ENCODE measurements around the gene ADAM8. TPM values are rescaled to one million over a fixed set of nuclear protein-coding genes. Genes with fewer than 3 reads are reported as not detected.
A peak's percentile ranks its signal among the peaks of the same experiment; 100 is the strongest.

The ADAM8 gene
- 10 to 100 TPM in 1 of 4 donors, 1 to 10 TPM in 3; 2.7 to 11.3 (median 6.4) TPM for total RNA-seq

DNA sequence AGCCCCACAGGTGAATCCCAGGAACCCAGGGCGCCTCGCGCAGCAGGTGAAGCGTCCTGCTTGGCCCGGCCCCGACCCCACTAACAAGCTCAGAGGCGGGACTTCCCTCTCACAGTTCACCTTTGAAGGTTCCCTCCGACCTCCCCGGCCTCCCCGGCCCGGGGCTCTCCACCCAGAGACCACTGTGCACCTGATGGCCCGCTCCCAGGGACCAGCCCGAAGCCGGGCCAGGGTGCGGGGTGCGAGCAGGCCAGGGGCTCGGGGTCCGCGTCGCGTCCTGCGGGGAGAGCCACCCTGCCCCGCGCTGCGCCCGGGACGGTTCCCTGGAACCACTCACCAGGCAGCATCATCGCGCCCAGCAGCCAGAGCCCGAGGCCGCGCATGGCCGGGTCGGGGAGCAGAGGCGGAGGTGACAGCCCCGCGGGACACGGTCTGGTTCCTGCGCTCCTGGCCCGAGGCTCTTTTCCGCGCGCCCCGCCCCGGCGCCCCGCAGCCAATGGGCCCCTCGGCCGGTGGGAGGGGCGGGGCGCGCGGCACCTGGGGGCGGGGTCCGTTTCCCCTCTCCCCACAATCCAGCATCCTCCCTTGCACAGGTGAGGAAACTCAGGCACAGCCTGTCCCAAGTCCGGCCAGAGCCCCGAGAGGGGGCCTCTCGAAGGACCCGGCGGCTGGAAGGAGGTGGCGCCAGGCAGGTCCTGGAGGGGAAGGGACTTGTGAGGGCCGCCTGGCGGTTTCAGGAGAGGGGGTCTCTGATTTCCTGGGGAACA is at the start of gene ADAM8:
TSS of gene ADAM8 (minus strand) at position 434 of the 767 bp plus-strand sequence. CDS start at position 383, 51 bp downstream.
- TF ChIP-seq, protein P1, sequence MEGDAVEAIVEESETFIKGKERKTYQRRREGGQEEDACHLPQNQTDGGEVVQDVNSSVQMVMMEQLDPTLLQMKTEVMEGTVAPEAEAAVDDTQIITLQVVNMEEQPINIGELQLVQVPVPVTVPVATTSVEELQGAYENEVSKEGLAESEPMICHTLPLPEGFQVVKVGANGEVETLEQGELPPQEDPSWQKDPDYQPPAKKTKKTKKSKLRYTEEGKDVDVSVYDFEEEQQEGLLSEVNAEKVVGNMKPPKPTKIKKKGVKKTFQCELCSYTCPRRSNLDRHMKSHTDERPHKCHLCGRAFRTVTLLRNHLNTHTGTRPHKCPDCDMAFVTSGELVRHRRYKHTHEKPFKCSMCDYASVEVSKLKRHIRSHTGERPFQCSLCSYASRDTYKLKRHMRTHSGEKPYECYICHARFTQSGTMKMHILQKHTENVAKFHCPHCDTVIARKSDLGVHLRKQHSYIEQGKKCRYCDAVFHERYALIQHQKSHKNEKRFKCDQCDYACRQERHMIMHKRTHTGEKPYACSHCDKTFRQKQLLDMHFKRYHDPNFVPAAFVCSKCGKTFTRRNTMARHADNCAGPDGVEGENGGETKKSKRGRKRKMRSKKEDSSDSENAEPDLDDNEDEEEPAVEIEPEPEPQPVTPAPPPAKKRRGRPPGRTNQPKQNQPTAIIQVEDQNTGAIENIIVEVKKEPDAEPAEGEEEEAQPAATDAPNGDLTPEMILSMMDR (IDR thresholded peaks at IDR 0.05) = no peak
- TF ChIP-seq POLR2A (IDR thresholded peaks at IDR 0.05) = no peak
- no peak for TF ChIP-seq EP300 (IDR thresholded peaks at IDR 0.05)
- H3K27ac ChIP-seq = peak within 1 kb of the TSS in 2 of 4 donors; percentile 10 to 38
- peaks cover 0 to 43% (median 17%) of the 10 kb centered on the region in 4 donors for H3K4me1 ChIP-seq
- 4 to 13% methylated on average over 16 to 34 of the region's 63 CpGs for WGBS, 2 donors
- H3K36me3 ChIP-seq = peaks cover 0 to 58% (median 0%) of the 10 kb centered on the region in 3 donors
- H3K9me3 ChIP-seq = no peaks in the 10 kb centered on the region
- no peak for DNase-seq (ENCODE audit: low spot score in 2 of 2)
- peaks cover 0 to 33% of the 10 kb centered on the region in 2 donors for H3K27me3 ChIP-seq
- H3K4me3 ChIP-seq = peak within 1 kb of the TSS in 2 of 4 donors; percentile 31 to 41

DNA sequence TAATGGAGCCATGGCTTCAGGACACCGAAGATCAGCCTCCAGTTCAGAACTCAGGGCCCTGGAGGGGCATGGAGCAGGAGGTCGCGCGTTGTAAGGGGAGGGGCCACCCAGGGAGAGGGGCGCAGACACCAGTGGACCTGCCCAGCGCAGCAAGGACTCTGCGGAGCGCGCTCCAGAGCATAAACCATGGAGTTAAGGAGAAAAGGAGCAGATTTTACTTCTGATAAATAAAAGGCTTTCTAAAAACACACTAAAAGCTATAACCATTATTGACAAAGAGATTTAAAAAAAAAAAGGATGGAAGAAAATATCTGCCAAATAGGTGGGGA is 49.5 kb upstream of the ADAM8 start:
- peaks cover 0 to 39% (median 17%) of the 10 kb centered on the region in 4 donors for H3K4me1 ChIP-seq
- H3K4me3 ChIP-seq = peak overlapping the region in 1 of 4 donors; percentile 50
- TF ChIP-seq, protein P1 (IDR thresholded peaks at IDR 0.05) = no peak
- TF ChIP-seq POLR2A (IDR thresholded peaks at IDR 0.05) (no peak), EP300 (IDR thresholded peaks at IDR 0.05) (no peak)
- 33 to 43% methylated on average over 9 of the region's 9 CpGs for WGBS, 2 donors
- DNase-seq (ENCODE audit: low spot score in 2 of 2) = no peak
- H3K27ac ChIP-seq = no peak overlapping the region
- peaks cover 0 to 65% of the 10 kb centered on the region in 2 donors for H3K27me3 ChIP-seq
- H3K9me3 ChIP-seq = no peaks in the 10 kb centered on the region
- no peaks in the 10 kb centered on the region for H3K36me3 ChIP-seq

GRCh38 chr10:133325440-133326222 is 49.0 kb upstream of the ADAM8 start:
- no peak overlapping the region for H3K27ac ChIP-seq
- peaks cover 0 to 39% (median 17%) of the 10 kb centered on the region in 4 donors for H3K4me1 ChIP-seq
- H3K36me3 ChIP-seq = no peaks in the 10 kb centered on the region
- WGBS, 2 donors = 2 to 4% methylated on average over 42 to 84 of the region's 91 CpGs
- DNase-seq (ENCODE audit: low spot score in 2 of 2) = no peak
- TF ChIP-seq, protein P1 (IDR thresholded peaks at IDR 0.05) = no peak
- TF ChIP-seq POLR2A (IDR thresholded peaks at IDR 0.05) (no peak), EP300 (IDR thresholded peaks at IDR 0.05) (no peak)
- H3K27me3 ChIP-seq = peaks cover 0 to 65% of the 10 kb centered on the region in 2 donors
- no peaks in the 10 kb centered on the region for H3K9me3 ChIP-seq
- peak overlapping the region; percentile 12 to 50 (median 20) for H3K4me3 ChIP-seq

- no peak for DNase-seq (ENCODE audit: low spot score in 2 of 2)
- H3K36me3 ChIP-seq = no peaks in the 10 kb centered on the region
- peaks cover 0 to 71% of the 10 kb centered on the region in 2 donors for H3K27me3 ChIP-seq
- H3K4me1 ChIP-seq = peaks cover 0 to 37% (median 17%) of the 10 kb centered on the region in 4 donors
- WGBS, 2 donors = 18 to 25% methylated on average over 14 to 19 of the region's 20 CpGs
- H3K9me3 ChIP-seq = no peaks in the 10 kb centered on the region
- H3K27ac ChIP-seq = peak overlapping the region in 1 of 4 donors; percentile 36
- peak overlapping the region in 1 of 4 donors; percentile 50 for H3K4me3 ChIP-seq
- TF ChIP-seq EP300 (IDR thresholded peaks at IDR 0.05) = no peak
- TF ChIP-seq POLR2A (IDR thresholded peaks at IDR 0.05) = no peak
- TF ChIP-seq, protein P1 (IDR thresholded peaks at IDR 0.05) = no peak
Measured at GRCh38 chr10:133324857-133325260, 48.2 kb upstream of the ADAM8 start.

Measured in tibial nerve (tissue), 4 donors.